AG08396 (cell line): ENCODE data around the gene GPAT2.
A peak's percentile ranks its signal among the peaks of the same experiment; 100 is the strongest.
"Not testable (repeated sequence)": the region's sequence is repeated elsewhere in the genome, so short reads cannot be mapped to it uniquely, and the experiment has no call there.

ENCODE experiments used
- DNase-seq: peaks from one replicate; pipeline ENCODE4 v3.0.0; 2012; ENCODE audit warnings: low spot score, mixed read lengths

GPAT2 gene, protein sequence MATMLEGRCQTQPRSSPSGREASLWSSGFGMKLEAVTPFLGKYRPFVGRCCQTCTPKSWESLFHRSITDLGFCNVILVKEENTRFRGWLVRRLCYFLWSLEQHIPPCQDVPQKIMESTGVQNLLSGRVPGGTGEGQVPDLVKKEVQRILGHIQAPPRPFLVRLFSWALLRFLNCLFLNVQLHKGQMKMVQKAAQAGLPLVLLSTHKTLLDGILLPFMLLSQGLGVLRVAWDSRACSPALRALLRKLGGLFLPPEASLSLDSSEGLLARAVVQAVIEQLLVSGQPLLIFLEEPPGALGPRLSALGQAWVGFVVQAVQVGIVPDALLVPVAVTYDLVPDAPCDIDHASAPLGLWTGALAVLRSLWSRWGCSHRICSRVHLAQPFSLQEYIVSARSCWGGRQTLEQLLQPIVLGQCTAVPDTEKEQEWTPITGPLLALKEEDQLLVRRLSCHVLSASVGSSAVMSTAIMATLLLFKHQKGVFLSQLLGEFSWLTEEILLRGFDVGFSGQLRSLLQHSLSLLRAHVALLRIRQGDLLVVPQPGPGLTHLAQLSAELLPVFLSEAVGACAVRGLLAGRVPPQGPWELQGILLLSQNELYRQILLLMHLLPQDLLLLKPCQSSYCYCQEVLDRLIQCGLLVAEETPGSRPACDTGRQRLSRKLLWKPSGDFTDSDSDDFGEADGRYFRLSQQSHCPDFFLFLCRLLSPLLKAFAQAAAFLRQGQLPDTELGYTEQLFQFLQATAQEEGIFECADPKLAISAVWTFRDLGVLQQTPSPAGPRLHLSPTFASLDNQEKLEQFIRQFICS

DNA sequence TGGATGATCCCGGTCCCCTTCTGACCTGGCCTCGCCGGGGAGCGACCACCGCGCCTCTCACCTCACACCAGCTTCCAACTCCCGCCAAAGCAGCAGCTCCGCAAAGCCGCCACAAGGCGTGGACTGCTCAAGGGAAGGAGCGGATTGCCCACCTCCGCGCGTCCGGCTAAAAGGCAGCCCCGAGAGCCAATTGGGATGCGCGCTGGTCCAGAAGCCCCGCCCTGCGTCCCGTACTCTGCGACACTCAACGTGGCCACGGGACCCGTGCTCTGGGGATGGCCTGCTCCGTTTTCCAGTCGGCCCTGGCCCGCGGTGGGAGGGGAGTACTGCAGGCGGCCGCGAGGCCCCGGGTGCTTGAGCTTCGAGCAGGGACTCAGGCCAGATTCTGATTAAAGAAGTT, at the start of gene GPAT2:
Gene GPAT2 (minus strand): TSS at position 125 of the 400 bp plus-strand sequence. CDS start 2,557 bp downstream, outside the sequence.
- not testable (repeated sequence) for DNase-seq

GRCh38 chr2:96083989-96084857, 49.5 kb upstream of the GPAT2 start:
- no peak for DNase-seq

- DNase-seq = no peak
Measured at GRCh38 chr2:96083064-96083939, 48.6 kb upstream of the GPAT2 start.

DNA sequence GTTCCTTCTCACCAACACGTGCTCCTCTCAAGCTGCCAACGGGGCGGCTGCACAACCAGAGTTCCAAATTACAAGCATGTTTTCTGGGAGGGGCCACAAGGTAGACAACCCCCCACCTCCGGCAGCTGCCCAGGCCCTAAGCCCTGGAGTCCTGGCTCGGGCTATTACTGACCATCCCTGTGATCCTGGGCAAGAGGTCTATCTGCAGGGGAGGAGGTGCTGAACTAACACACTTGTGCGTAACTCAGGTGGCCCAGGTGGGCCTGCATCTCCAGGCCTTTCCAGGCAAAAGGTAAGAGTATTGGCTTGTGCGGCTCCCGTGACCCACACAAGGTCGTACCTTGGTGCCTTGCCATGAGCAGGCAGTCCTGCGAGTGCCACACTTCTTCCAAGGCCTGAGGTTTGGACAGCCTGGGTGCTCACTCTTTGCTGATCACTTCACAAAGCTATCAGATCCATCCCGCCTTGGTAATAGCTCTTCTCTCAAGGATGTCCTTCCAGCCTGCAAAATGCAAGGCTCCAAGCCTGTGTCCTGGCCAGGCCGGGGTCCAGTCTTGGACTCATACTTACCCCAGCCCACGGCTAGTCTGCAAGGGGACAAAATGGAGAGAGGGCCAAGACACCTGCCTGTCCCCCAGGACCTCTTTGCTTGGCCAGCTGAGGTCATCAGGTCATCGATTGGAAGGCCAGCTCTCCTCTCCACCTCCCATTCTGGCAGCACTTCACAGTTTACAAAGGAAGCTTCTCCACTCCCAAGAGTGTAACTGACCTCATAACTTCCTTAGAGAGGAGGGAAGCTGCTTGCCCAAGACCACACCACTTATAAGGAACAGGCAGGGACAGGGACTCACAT, 47.7 kb upstream of the GPAT2 start:
- no peak for DNase-seq

- no peak for DNase-seq
Measured at GRCh38 chr2:96081042-96081441, 46.3 kb upstream of the GPAT2 start.

- DNase-seq = no peak
Measured at GRCh38 chr2:96075199-96075771, 40.6 kb upstream of the GPAT2 start.

DNA sequence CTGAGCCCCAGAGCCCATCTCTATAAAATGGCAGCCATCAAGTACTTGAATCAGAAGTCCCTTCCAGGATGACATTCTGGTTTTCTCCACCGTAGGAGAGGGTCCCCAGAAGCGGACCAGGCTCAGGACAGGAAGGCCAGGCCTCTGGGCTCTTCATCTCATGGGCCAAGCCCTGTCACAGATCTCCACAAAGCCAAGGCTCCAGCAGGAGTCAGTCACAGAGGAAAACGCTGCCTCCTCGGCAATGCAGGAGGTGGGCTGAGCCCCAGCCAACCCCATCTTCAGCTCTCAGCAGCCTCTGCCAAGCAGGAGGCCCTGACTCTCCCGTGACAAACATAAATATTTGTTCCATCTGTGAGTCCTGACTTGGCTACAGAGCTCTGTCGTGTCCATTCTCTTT, 39.4 kb upstream of the GPAT2 start:
- DNase-seq = peak; percentile 5

DNA sequence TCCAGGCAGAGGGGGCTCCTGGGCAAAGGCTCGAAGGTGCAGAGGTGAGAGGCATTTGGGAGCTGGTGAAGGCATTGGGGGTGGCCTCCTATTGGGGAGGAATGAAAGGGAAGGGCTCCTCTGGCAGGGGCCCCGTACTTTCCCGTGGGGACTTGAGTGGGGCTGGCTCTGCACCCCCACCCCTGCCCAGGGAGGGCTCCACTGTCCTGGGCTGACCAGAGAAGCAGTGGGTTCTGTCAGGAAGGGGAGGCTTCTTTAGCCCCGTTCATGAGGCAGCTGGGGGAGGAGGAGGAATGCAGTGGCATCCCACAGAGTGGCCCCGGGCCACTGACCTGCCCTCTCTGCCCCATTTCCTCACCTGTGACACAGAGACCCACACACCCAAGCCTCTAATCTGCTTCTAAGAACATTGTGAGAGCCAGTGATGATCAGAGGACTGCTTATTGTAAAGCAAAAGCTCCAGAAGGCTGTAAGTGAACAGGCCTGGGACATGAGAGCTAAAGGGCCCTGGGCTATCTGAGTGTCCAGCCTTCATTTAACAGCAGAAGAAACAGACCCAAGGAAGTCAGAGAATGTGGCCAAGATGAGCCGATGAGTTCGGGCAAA, 38.6 kb upstream of the GPAT2 start:
- DNase-seq = no peak

- DNase-seq = no peak
Measured at GRCh38 chr2:96072746-96073145, 38.0 kb upstream of the GPAT2 start.

- DNase-seq = not testable (repeated sequence)
Measured at GRCh38 chr2:96071977-96072491, 37.3 kb upstream of the GPAT2 start.

- not testable (repeated sequence) for DNase-seq
Measured at GRCh38 chr2:96071087-96071976, 36.6 kb upstream of the GPAT2 start.

- not testable (repeated sequence) for DNase-seq
Measured at GRCh38 chr2:96070351-96070750, 35.6 kb upstream of the GPAT2 start.

DNA sequence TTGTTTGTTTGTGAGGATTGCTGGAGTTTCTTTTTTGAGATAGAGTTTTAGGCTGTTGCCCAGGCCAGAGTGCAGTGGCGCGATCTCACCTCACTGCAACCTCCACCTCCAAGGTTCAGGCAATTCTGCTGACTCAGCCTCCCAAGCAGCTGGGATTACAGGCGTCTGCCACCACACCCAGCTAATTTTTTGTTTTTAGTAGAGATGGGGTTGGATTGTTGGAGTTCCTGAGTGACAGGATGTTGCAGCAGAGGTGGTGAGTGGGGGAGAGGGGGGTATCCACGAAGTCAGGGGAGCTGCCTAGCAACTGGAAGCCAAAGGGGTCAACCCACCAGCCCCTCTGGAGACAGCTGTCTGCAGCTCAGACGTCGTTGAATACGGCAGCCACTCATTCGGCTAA, 35.2 kb upstream of the GPAT2 start:
- DNase-seq = not testable (repeated sequence)

- DNase-seq = not testable (repeated sequence)
Measured at GRCh38 chr2:96067902-96068581, 33.3 kb upstream of the GPAT2 start.

- DNase-seq = not testable (repeated sequence)
Measured at GRCh38 chr2:96067098-96067660, 32.5 kb upstream of the GPAT2 start.

DNA sequence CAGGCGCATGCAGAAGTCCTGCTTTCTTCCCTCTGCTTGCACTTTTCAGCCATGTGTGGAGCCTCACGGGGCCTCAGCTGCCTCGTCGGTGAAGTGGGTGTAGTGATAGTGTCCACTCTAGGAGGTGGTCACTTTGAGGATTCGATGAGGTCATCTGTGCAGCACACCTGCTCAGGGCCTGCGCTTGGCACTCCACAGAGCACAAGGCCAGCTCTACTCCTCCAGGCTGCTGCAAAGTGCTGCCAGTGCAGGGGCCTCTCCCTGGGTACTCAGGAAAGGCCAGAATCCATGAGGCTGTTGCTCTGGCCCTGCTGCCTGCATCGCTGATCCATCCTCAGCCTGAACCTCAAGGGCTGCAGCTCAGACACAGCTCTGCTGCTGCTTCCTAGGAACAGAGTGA, 31.8 kb upstream of the GPAT2 start:
- DNase-seq = not testable (repeated sequence)

DNA sequence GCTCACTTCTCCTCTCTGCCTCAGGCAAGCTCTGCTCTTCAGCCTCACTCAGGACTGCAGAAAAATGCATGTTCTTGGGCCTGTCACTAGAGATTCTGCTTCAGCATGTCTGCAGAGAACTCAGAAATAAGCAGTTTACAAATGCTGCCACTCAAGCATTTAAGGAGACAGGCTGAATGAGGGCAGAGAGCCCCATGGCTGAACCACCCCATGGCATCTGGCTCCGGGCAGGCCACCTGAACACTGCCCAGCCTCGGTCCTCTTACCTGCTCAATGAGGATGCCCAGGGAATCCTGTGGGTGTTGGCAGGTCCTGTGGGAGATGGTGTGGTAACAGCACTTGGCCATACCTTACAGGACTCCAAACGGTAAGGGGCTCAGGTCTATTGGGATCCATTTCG, 31.2 kb upstream of the GPAT2 start:
- not testable (repeated sequence) for DNase-seq
